Heart left ventricle (tissue), 16 donors: ENCODE measurements around the gene DHODH. TPM values are rescaled to one million over a fixed set of nuclear protein-coding genes. Genes with fewer than 3 reads are reported as not detected.

ENCODE experiments used
- ATAC-seq, 4 donors: fragments of 200-7000 bp; cut with Tn5 transposase; one replicate each; pipeline ENCODE4 v1.9.1; 2020 to 2022; ENCODE audit warnings: moderate library complexity in 4 of 4, mild to moderate bottlenecking in 3 of 4, moderate number of reproducible peaks in 1 of 4
- DNase-seq, 5 donors: peaks; one replicate each; pipeline ENCODE4 v3.0.0-alpha.2; 2020
- H3K27ac ChIP-seq, 12 donors: fragments of 200-600 bp; sonication (generic) in 4 of 12; one replicate each; pipeline versions ENCODE4 v1.5.0 to v1.8.0; 2016 to 2022; ENCODE audit warnings: mild to moderate bottlenecking in 2 of 12
- H3K27me3 ChIP-seq, 9 donors: fragments of 200-600 bp; sonication (generic) in 2 of 9; one replicate each; pipeline versions ENCODE4 v1.5.1 to v1.8.0; 2016 to 2022; ENCODE audit warnings: mild to moderate bottlenecking in 3 of 9
- H3K36me3 ChIP-seq, 9 donors: fragments of 200-600 bp; sonication (generic) in 2 of 9; one replicate each; pipeline versions ENCODE4 v1.5.0 to v1.8.0; 2018 to 2022; ENCODE audit warnings: mild to moderate bottlenecking in 2 of 9
- H3K4me1 ChIP-seq, 12 donors: fragments of 200-600 bp; sonication (generic) in 4 of 12; one replicate each; pipeline versions ENCODE4 v1.5.0 to v1.8.0; 2016 to 2022; ENCODE audit warnings: mild to moderate bottlenecking in 3 of 12
- H3K4me3 ChIP-seq, 12 donors: fragments of 200-600 bp; sonication (generic) in 4 of 12; one replicate each; pipeline versions ENCODE4 v1.5.0 to v1.8.0; 2017 to 2022; ENCODE audit warnings: mild to moderate bottlenecking in 9 of 12, moderate library complexity in 4 of 12
- H3K9me3 ChIP-seq, 12 donors: fragments of 200-600 bp; sonication (generic) in 4 of 12; one replicate each; pipeline versions ENCODE4 v1.5.0 to v1.8.0; 2016 to 2022; ENCODE audit warnings: mild to moderate bottlenecking in 1 of 12
- CTCF ChIP-seq, 12 donors: fragments of 200-600 bp; sonication (generic) in 4 of 12; IDR thresholded peaks; one replicate each; pipeline versions ENCODE4 v1.5.0 to v1.8.0; 2018 to 2022; ENCODE audit warnings: antibody characterized with exemption in 12 of 12, mild to moderate bottlenecking in 5 of 12
- POLR2A ChIP-seq, 2 donors: fragments of 450-650 bp; IDR thresholded peaks; one replicate each; pipeline ENCODE4 v1.6.1; 2017; ENCODE audit warnings: antibody characterized with exemption in 2 of 2, mild to moderate bottlenecking in 2 of 2, moderate library complexity in 2 of 2
- WGBS, 4 donors: extraction: QIAGEN DNeasy Blood & Tissue Kit in 2 of 4; methylation state at CpG; one replicate each; pipeline versions ENCODE4 v1.1.5 to v1.1.7; 2013 to 2018; 5-methylcytosine and 5-hydroxymethylcytosine counted together
- intact Hi-C, 10 donors: fragments of 100-400 bp; cut with DNase I; formaldehyde crosslinking; loops; one replicate each; pipeline versions ENCODE4 v1.11.1 to v1.14.2; 2022
- polyA plus RNA-seq, 2 donors: library from polyadenylated mRNA; stranded (reverse); fragments of 200-250 nt; gene quantifications; one replicate each; pipeline ENCODE4 v1.2.3, GENCODE V29; 2013
- total RNA-seq, 9 donors: library from RNA; depleted of rRNA in 2 of 9; stranded (reverse); fragments of >200 nt in 2 of 9; fragmentation: NEBNext Ultra II Directional in 3 of 9; extraction: Animal tissue kit (Norgen Biotek cat#: 25700) in 3 of 9; gene quantifications; one replicate each; pipeline versions ENCODE4 v1.1.0 to v1.2.4, GENCODE V29; 2016 to 2023
- donor health status: ischemic (EF 13 %, LVEDD 7.1; RV severe dilation, severe dysfunction).
- donor health status: healthy with polysubstance abuse.
- donor health status: DM: no; HTN: yes; CAD: no.
- donor health status: DM: no; HTN: no; CAD: no.
- donor health status: ischemic (EF 25% LVEDD 6.9; RV normal size, moderate dysfunction).
- donor health status: ischemic (EF 25% LVEDD 5.7; RV mildly dilated, moderate dysfunction).
- donor health status: healthy.
- donor health status: DM: yes; HTN: yes; CAD: no.
- donor health status: ischemic (EF 35%, LVEDD 5.7; RV mildly dilated, moderate dysfunction).
- donor health status: nonischemic (EF 11% LVEDD 7.7; RV severe dilation, severe dysfunction).
- donor health status: DM: yes; HTN: yes; CAD: no.
- donor health status: PGD.
- donor health status: ischemic (EF 29% LVEDD 5.4; RV normal size, mild dysfunction).
- donor health status: nonischemic (EF 23%, LVEDD 6.1; RV moderate dilation, normal function).

The DHODH gene
- total and polyA plus RNA-seq, 11 donors = 5.2 to 9.8 (median 7.5) TPM

DNA sequence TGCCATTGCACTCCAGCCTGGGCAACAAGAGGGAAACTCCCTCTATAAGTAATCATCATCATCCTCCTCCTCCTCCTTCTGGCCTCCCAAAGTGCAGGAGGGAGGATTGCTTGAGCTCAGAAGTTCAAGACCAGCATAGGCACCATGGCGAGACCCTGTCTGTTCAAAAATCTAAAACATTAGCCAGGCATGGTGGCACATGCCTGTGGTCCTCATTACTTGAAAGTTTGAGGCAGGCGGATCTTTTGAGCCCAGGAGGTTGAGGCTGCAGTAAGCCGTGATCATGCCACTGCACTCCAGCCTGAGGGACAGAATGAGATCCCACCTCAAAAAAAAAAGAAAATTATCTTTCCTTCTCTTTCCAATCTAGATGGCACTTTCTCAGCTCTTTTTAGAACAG lies 36.2 kb upstream of the DHODH start:
- no peaks in the 10 kb centered on the region for H3K36me3 ChIP-seq
- H3K27me3 ChIP-seq = no peaks in the 10 kb centered on the region
- ATAC-seq (no peak), DNase-seq (no peak)
- no peak overlapping the region for H3K4me3 ChIP-seq
- H3K27ac ChIP-seq = no peak overlapping the region
- intact Hi-C loops = no loop called here
- no peaks in the 10 kb centered on the region for H3K9me3 ChIP-seq
- no peak for TF ChIP-seq CTCF (IDR thresholded peaks at IDR 0.05)
- no peak for TF ChIP-seq POLR2A (IDR thresholded peaks at IDR 0.05)
- H3K4me1 ChIP-seq = no peaks in the 10 kb centered on the region
- WGBS, 4 donors = 85 to 98% (median 91%) methylated on average over 3 of the region's 3 CpGs

GRCh38 chr16:71973001-71973400 lies 35.5 kb upstream of the DHODH start:
- peaks cover 0 to 4% (median 0%) of the 10 kb centered on the region in 9 donors for H3K27me3 ChIP-seq
- DNase-seq (no peak), ATAC-seq (no peak)
- H3K27ac ChIP-seq = no peak overlapping the region
- H3K36me3 ChIP-seq = no peaks in the 10 kb centered on the region
- intact Hi-C loops = no loop called here
- H3K9me3 ChIP-seq = no peaks in the 10 kb centered on the region
- 68 to 75% (median 72%) methylated on average over 9 of the region's 9 CpGs for WGBS, 4 donors
- no peaks in the 10 kb centered on the region for H3K4me1 ChIP-seq
- TF ChIP-seq CTCF (IDR thresholded peaks at IDR 0.05) = no peak
- TF ChIP-seq POLR2A (IDR thresholded peaks at IDR 0.05) = no peak
- H3K4me3 ChIP-seq = no peak overlapping the region

GRCh38 chr16:71974068-71974818 lies 34.3 kb upstream of the DHODH start:
- Histone ChIP-seq H3K27me3 (peaks cover 0 to 5% (median 0%) of the 10 kb centered on the region in 9 donors), H3K27ac (no peak overlapping the region), H3K4me1 (no peaks in the 10 kb centered on the region), H3K4me3 (no peak overlapping the region), H3K9me3 (no peaks in the 10 kb centered on the region), H3K36me3 (no peaks in the 10 kb centered on the region)
- WGBS, 4 donors = 90 to 95% (median 91%) methylated on average over 15 of the region's 15 CpGs
- DNase-seq (no peak), ATAC-seq (no peak)
- intact Hi-C loops = no loop called here
- TF ChIP-seq POLR2A (IDR thresholded peaks at IDR 0.05) = no peak
- no peak for TF ChIP-seq CTCF (IDR thresholded peaks at IDR 0.05)

DNA sequence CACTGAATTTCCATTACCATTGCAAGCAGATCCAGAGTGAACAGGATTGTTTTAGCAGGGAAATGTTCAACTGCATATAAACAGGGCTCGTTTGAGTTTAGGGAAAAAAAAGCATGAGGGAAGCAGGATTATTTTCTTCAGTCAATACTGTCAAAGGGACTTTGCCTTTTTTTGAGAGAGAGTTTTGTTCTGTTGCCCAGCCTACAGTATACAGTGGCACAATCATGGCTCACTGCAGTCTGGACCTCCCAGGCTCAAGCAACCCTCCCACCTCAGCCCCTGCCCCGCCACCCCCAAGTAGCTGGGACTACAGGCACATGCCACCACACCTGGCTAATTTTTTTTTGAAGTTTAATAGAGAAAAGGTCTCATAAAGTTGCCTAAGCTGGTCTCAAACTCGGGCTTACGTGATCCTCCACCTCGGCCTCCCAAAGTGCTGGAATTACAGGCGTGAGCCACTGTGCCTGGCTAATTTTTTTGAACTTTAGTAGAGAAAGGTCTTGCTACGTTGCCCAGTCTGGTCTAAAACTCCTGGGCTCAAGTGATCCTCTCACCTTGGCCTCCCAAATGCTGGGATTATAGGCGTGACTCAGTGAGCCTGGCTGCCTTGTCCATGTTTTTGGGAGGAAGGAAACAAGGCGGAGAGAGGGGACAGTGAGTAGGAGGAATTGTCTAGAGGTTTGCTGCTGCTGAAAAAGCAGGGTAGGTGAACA lies 23.1 kb upstream of the DHODH start:
- WGBS, 4 donors = 78 to 85% (median 80%) methylated on average over 9 of the region's 9 CpGs
- Histone ChIP-seq H3K27me3 (peaks cover 0 to 5% (median 0%) of the 10 kb centered on the region in 9 donors), H3K4me1 (no peaks in the 10 kb centered on the region), H3K9me3 (no peaks in the 10 kb centered on the region), H3K4me3 (no peak overlapping the region), H3K27ac (no peak overlapping the region), H3K36me3 (no peaks in the 10 kb centered on the region)
- DNase-seq = no peak
- no peak for ATAC-seq
- no peak for TF ChIP-seq POLR2A (IDR thresholded peaks at IDR 0.05)
- TF ChIP-seq CTCF (IDR thresholded peaks at IDR 0.05) = no peak
- intact Hi-C loops = no loop called here
